CD14-positive monocyte (primary cell): ENCODE results near the gene H6PD. TPM values are rescaled to one million over a fixed set of nuclear protein-coding genes. Genes with fewer than 3 reads are reported as not detected.

ENCODE experiments used
- DNase-seq, 3 donors: peaks; one replicate each; pipeline ENCODE4 v3.0.0-alpha.2; 2011 to 2022
- H2AFZ ChIP-seq: 2 replicates; pipeline ENCODE4 v1.6.0; 2012; ENCODE audit warnings: mild to moderate bottlenecking, low read depth, low read length, inconsistent platforms; ENCODE audit not compliant: insufficient read depth, poor library complexity, severe bottlenecking
- H3K27ac ChIP-seq, 2 donors: 1 replicate in 1 of 2; 2 replicates in 1 of 2; pipeline ENCODE4 v1.5.1; 2012 to 2013; ENCODE audit warnings: low read length in 2 of 2, control low read depth in 1 of 2, inconsistent platforms in 1 of 2, low read depth in 1 of 2, mild to moderate bottlenecking in 1 of 2
- H3K27me3 ChIP-seq, 2 donors: one replicate each; pipeline versions ENCODE4 v1.6.0 to v1.6.1; 2011 to 2013; ENCODE audit warnings: low read length in 2 of 2; ENCODE audit not compliant: control insufficient read depth in 2 of 2, insufficient read depth in 2 of 2
- H3K36me3 ChIP-seq, 2 donors: replicated peaks in 1 of 2; 1 replicate in 1 of 2; 2 replicates in 1 of 2; pipeline versions ENCODE4 v1.5.1 to v1.6.1; 2012 to 2013; ENCODE audit warnings: low read length in 2 of 2, control low read depth in 1 of 2, inconsistent platforms in 1 of 2, mild to moderate bottlenecking in 1 of 2; ENCODE audit not compliant: insufficient read depth in 2 of 2, control insufficient read depth in 1 of 2
- H3K4me1 ChIP-seq, 2 donors: 1 replicate in 1 of 2; 2 replicates in 1 of 2; pipeline versions ENCODE4 v1.5.1 to v1.6.1; 2012 to 2013; ENCODE audit warnings: low read length in 2 of 2, control low read depth in 1 of 2, inconsistent platforms in 1 of 2, mild to moderate bottlenecking in 1 of 2, moderate library complexity in 1 of 2; ENCODE audit not compliant: insufficient read depth in 2 of 2, control insufficient read depth in 1 of 2
- H3K4me2 ChIP-seq: replicated peaks from 2 replicates; pipeline ENCODE3; 2012; ENCODE audit warnings: low read length, moderate library complexity, mild to moderate bottlenecking; ENCODE audit not compliant: poor library complexity, severe bottlenecking; ENCODE audit errors: extremely low read depth
- H3K4me3 ChIP-seq, 3 experiments: fragments of 200-600 bp in 1 of 3; sonication (generic) in 1 of 3; replicated peaks in 1 of 3; 1 replicate in 2 of 3; 2 replicates in 1 of 3; pipeline ENCODE4 v1.5.1; 2011 to 2013; ENCODE audit warnings: low read length in 3 of 3, mild to moderate bottlenecking in 3 of 3, control low read depth in 2 of 3, low read depth in 2 of 3, inconsistent platforms in 1 of 3, moderate library complexity in 1 of 3
- H3K79me2 ChIP-seq: 2 replicates; pipeline ENCODE4 v1.6.0; 2012; ENCODE audit warnings: mild to moderate bottlenecking, control low read depth, inconsistent platforms, low read length, moderate library complexity; ENCODE audit not compliant: insufficient read depth
- H3K9ac ChIP-seq: 2 replicates; pipeline ENCODE4 v1.6.0; 2017; ENCODE audit warnings: low read length, mild to moderate bottlenecking; ENCODE audit not compliant: insufficient read depth, poor library complexity, severe bottlenecking
- H3K9me3 ChIP-seq, 2 donors: replicated peaks in 1 of 2; 1 replicate in 1 of 2; 2 replicates in 1 of 2; pipeline versions ENCODE4 v1.5.1 to v1.6.1; 2012 to 2013; ENCODE audit warnings: low read length in 2 of 2, control low read depth in 1 of 2; ENCODE audit not compliant: control insufficient read depth in 1 of 2, insufficient read depth in 1 of 2
- H4K20me1 ChIP-seq: 2 replicates; pipeline ENCODE4 v1.6.0; 2012; ENCODE audit warnings: mild to moderate bottlenecking, low read length, control low read depth, moderate library complexity; ENCODE audit not compliant: insufficient read depth
- H3K27ac Mint-ChIP-seq, 7 donors: one replicate each; pipeline ENCODE4 v1.8.0; 2020; ENCODE audit warnings: mild to moderate bottlenecking in 7 of 7, mixed read lengths in 7 of 7, moderate library complexity in 6 of 7, inconsistent platforms in 2 of 7
- H3K27me3 Mint-ChIP-seq, 3 donors: one replicate each; pipeline ENCODE4 v1.8.0; 2021 to 2022; ENCODE audit warnings: low read depth in 3 of 3, mild to moderate bottlenecking in 3 of 3, mixed read lengths in 3 of 3, moderate library complexity in 3 of 3, inconsistent platforms in 1 of 3
- H3K36me3 Mint-ChIP-seq, 2 donors: one replicate each; pipeline ENCODE4 v1.8.0; 2020; ENCODE audit warnings: mixed read lengths in 2 of 2, inconsistent platforms in 1 of 2, mild to moderate bottlenecking in 1 of 2
- H3K4me1 Mint-ChIP-seq: one replicate; pipeline ENCODE4 v1.8.0; 2020; ENCODE audit warnings: mild to moderate bottlenecking, mixed read lengths
- H3K4me3 Mint-ChIP-seq, 2 donors: one replicate each; pipeline ENCODE4 v1.8.0; 2020; ENCODE audit warnings: mild to moderate bottlenecking in 2 of 2, mixed read lengths in 2 of 2, moderate library complexity in 1 of 2
- H3K9me3 Mint-ChIP-seq, 7 donors: one replicate each; pipeline ENCODE4 v1.8.0; 2020 to 2022; ENCODE audit warnings: mixed read lengths in 7 of 7, mild to moderate bottlenecking in 6 of 7, moderate library complexity in 6 of 7, inconsistent platforms in 2 of 7
- CTCF ChIP-seq: fragments of 200-600 bp; IDR thresholded peaks from one replicate; pipeline ENCODE4 v1.8.0; 2022; ENCODE audit warnings: antibody characterized with exemption, mild to moderate bottlenecking
- WGBS: methylation state at CpG from one replicate; pipeline ENCODE4 v1.1.5; 2013; ENCODE audit warnings: missing lambda C conversion rate; ENCODE audit not compliant: insufficient coverage; 5-methylcytosine and 5-hydroxymethylcytosine counted together
- intact Hi-C, 2 donors: fragments of 100-400 bp; cut with micrococcal nuclease; formaldehyde crosslinking; loops; one replicate each; pipeline versions ENCODE4 v1.15.0 to v1.15.1; 2023
- polyA plus RNA-seq, 3 donors: library from polyadenylated mRNA; depleted of rRNA in 1 of 3; unstranded in 2 of 3; stranded (reverse) in 1 of 3; fragments of 300-500 nt in 2 of 3; fragments of >200 nt in 1 of 3; fragmentation: Illumina TruSeq in 2 of 3; gene quantifications; 1 replicate in 2 of 3; 2 replicates in 1 of 3; pipeline ENCODE4 v1.2.3, GENCODE V29; 2012 to 2021

The H6PD gene
- polyA plus RNA-seq, 3 donors = 8.6 to 15.9 (median 11.4) TPM

- H3K4me1 Mint-ChIP-seq = no peaks in the 10 kb centered on the region
- Histone ChIP-seq H3K4me3 (no peak overlapping the region), H3K36me3 (no peaks in the 10 kb centered on the region), H4K20me1 (no peaks in the 10 kb centered on the region), H3K4me1 (no peaks in the 10 kb centered on the region), H2AFZ (no peak overlapping the region), H3K4me2 (no peak overlapping the region), H3K79me2 (no peaks in the 10 kb centered on the region), H3K9ac (no peak overlapping the region), H3K27ac (no peak overlapping the region), H3K27me3 (no peaks in the 10 kb centered on the region), H3K9me3 (no peaks in the 10 kb centered on the region)
- H3K27me3 Mint-ChIP-seq = peaks cover 4 to 6% (median 6%) of the 10 kb centered on the region in 3 donors
- no peak for DNase-seq
- no peak for TF ChIP-seq CTCF
- WGBS = 85% methylated on average over 6 of the region's 9 CpGs
- no peaks in the 10 kb centered on the region for H3K36me3 Mint-ChIP-seq
- no peak overlapping the region for H3K4me3 Mint-ChIP-seq
- H3K27ac Mint-ChIP-seq = no peak overlapping the region
- H3K9me3 Mint-ChIP-seq = no peaks in the 10 kb centered on the region
- intact Hi-C loops = no loop called here
Observed at GRCh38 chr1:9308236-9308785, 73.7 kb downstream of the H6PD start.

- 96% methylated on average over 3 of the region's 8 CpGs for WGBS
- Mint-ChIP-seq H3K27ac (no peak overlapping the region), H3K4me3 (no peak overlapping the region), H3K9me3 (no peaks in the 10 kb centered on the region), H3K27me3 (peaks cover 4 to 6% (median 6%) of the 10 kb centered on the region in 3 donors), H3K4me1 (no peaks in the 10 kb centered on the region), H3K36me3 (no peaks in the 10 kb centered on the region)
- no peak overlapping the region for H3K27ac ChIP-seq
- no peak overlapping the region for H3K4me2 ChIP-seq
- H3K9me3 ChIP-seq = no peaks in the 10 kb centered on the region
- H3K27me3 ChIP-seq = no peaks in the 10 kb centered on the region
- intact Hi-C loops = no loop called here
- no peak for DNase-seq
- no peak overlapping the region for H3K9ac ChIP-seq
- TF ChIP-seq CTCF = no peak
- no peaks in the 10 kb centered on the region for H4K20me1 ChIP-seq
- no peak overlapping the region for H2AFZ ChIP-seq
- no peaks in the 10 kb centered on the region for H3K79me2 ChIP-seq
- H3K4me1 ChIP-seq = no peaks in the 10 kb centered on the region
- no peaks in the 10 kb centered on the region for H3K36me3 ChIP-seq
- H3K4me3 ChIP-seq = no peak overlapping the region
Observed at GRCh38 chr1:9309080-9309479, 74.5 kb downstream of the H6PD start.
